Chondrocyte (in vitro differentiated cells): ENCODE measurements around the gene ABAT. TPM values are rescaled to one million over a fixed set of nuclear protein-coding genes. Genes with fewer than 3 reads are reported as not detected.
"Not testable (repeated sequence)": the region's sequence is repeated elsewhere in the genome, so short reads cannot be mapped to it uniquely, and the experiment has no call there.

Experiments used
- DNase-seq: peaks from one replicate; pipeline ENCODE4 v3.0.0; 2021; ENCODE audit warnings: mixed read lengths, low spot score
- H3K27ac Mint-ChIP-seq: one replicate; pipeline ENCODE4 v1.8.0; 2021; ENCODE audit warnings: mild to moderate bottlenecking, moderate library complexity, mixed read lengths; ENCODE audit not compliant: unreplicated experiment
- H3K27me3 Mint-ChIP-seq: 2 replicates; pipeline ENCODE4 v1.8.0; 2021; ENCODE audit warnings: low read depth, mixed read lengths
- H3K36me3 Mint-ChIP-seq: 2 replicates; pipeline ENCODE4 v1.8.0; 2021; ENCODE audit warnings: low read depth, mixed read lengths
- H3K4me1 Mint-ChIP-seq: 2 replicates; pipeline ENCODE4 v1.8.0; 2021; ENCODE audit warnings: low read depth, mild to moderate bottlenecking, mixed read lengths
- H3K4me3 Mint-ChIP-seq: one replicate; pipeline ENCODE4 v1.8.0; 2021; ENCODE audit warnings: mild to moderate bottlenecking, moderate library complexity, mixed read lengths; ENCODE audit not compliant: unreplicated experiment
- H3K9me3 Mint-ChIP-seq: 2 replicates; pipeline ENCODE4 v1.8.0; 2021; ENCODE audit warnings: low read depth, mixed read lengths
- CTCF ChIP-seq: fragments of 200-600 bp; sonication (generic); IDR thresholded peaks from 2 replicates; pipeline ENCODE4 v1.5.0; 2021; ENCODE audit warnings: antibody characterized with exemption, mild to moderate bottlenecking, moderate library complexity
- total RNA-seq: library from RNA; stranded (reverse); gene quantifications from 3 replicates; pipeline ENCODE4 v1.2.1, GENCODE V29; 2021

Gene ABAT
- total RNA-seq, 1 donor from 2014 or later, result 2.1 TPM

- H3K9me3 Mint-ChIP-seq, result peaks cover 5% of the 10 kb centered on the region
- peaks cover 3% of the 10 kb centered on the region for H3K27me3 Mint-ChIP-seq
- no peaks in the 10 kb centered on the region for H3K4me1 Mint-ChIP-seq
- H3K36me3 Mint-ChIP-seq, result no peaks in the 10 kb centered on the region
- TF ChIP-seq CTCF, result no peak
- H3K4me3 Mint-ChIP-seq, result no peak overlapping the region
- no peak overlapping the region for H3K27ac Mint-ChIP-seq
- no peak for DNase-seq
Observed at GRCh38 chr16:8741636-8742035, 67.2 kb downstream of the ABAT start.

DNA sequence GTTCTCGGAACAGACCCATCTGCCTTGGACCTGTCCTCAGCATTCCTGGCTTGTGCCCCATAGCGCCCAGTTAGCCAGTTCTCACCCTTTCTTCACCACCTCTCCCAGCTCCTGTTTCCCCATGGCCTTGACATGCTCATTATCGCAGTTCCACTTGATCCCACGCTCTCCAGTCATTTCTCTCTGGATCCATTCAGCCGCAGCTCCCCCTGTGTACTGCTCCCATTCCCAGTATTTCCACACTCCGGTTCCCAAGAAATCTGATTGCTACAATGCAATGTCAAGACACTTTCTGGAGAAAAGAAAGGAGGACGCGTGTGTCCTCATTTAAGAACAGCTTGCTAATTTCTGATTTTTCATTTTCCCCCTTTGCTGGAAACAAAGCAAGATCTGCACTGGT is 67.7 kb downstream of the ABAT start:
- H3K27ac Mint-ChIP-seq, result no peak overlapping the region
- peaks cover 5% of the 10 kb centered on the region for H3K9me3 Mint-ChIP-seq

GRCh38 chr16:8748944-8749343 is 74.5 kb downstream of the ABAT start:
- not testable (repeated sequence) for H3K4me1 Mint-ChIP-seq, H3K4me3 Mint-ChIP-seq, H3K36me3 Mint-ChIP-seq, H3K27me3 Mint-ChIP-seq, H3K9me3 Mint-ChIP-seq, H3K27ac Mint-ChIP-seq, DNase-seq

More for the DNA sequence above, 67.7 kb downstream of the ABAT start:
- no peak for TF ChIP-seq CTCF
- no peak overlapping the region for H3K4me3 Mint-ChIP-seq
- no peaks in the 10 kb centered on the region for H3K4me1 Mint-ChIP-seq
- H3K36me3 Mint-ChIP-seq, result no peaks in the 10 kb centered on the region
- H3K27me3 Mint-ChIP-seq, result peaks cover 3% of the 10 kb centered on the region
- DNase-seq, result no peak

DNA sequence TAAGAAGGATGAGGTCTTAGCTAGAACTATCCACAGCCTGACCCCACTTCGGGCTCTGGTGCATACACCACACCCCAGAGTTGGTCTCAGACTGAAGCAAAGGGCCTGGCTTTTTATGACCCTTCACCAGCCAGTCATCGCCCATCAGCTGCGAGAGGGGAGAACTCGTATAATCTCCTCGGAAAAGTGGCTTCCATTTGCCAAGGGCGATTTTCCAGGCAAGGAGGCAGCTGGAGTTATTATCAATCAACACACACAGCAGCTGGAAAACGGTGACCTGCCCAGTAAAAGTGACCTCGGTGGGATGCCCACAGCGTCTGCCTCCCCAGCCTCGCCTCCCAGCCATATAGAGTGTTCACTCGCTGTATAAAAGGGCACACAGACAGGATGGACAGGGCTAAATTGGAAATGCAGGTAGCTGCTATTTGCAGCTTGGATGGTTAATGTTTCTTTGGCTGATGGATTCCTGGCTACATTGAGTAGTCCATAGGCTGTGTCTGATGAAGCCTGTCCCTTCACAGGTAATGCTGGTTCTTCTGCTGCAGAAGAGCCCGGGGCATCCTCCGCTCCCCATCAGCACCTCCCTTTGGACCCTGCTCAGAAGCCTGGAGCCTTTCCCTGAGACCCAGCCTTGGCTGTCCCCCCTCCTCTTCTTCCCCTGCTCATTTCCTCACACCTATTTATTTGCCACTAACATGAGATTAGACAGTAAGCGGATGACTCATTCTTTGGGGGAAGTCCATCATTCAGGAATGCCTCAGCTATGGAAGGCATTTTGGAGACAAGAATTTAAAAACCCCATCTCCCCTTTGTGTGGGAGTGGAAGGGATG is 77.3 kb downstream of the ABAT start:
- Mint-ChIP-seq H3K27me3 (no peaks in the 10 kb centered on the region), H3K4me1 (peaks cover 9% of the 10 kb centered on the region), H3K9me3 (no peaks in the 10 kb centered on the region), H3K36me3 (peaks cover 3% of the 10 kb centered on the region), H3K4me3 (no peak overlapping the region), H3K27ac (peak overlapping the region; percentile 61)
- no peak for TF ChIP-seq CTCF
- peak; percentile 35 for DNase-seq

- Mint-ChIP-seq H3K27me3 (no peaks in the 10 kb centered on the region), H3K36me3 (peaks cover 3% of the 10 kb centered on the region), H3K9me3 (no peaks in the 10 kb centered on the region), H3K27ac (no peak overlapping the region), H3K4me3 (no peak overlapping the region), H3K4me1 (peaks cover 9% of the 10 kb centered on the region)
- TF ChIP-seq CTCF, result no peak
- DNase-seq, result peak; percentile 11
Observed at GRCh38 chr16:8752706-8753105, 78.3 kb downstream of the ABAT start.
